CD4-positive, alpha-beta T cell (primary cell): ENCODE measurements around the gene CACNB2. TPM values are rescaled to one million over a fixed set of nuclear protein-coding genes. Genes with fewer than 3 reads are reported as not detected.

ENCODE experiments used
- ATAC-seq: fragments of 200-7000 bp; cut with Tn5 transposase; one replicate; pipeline ENCODE4 v1.10.0; 2022; ENCODE audit warnings: mild to moderate bottlenecking; ENCODE audit not compliant: poor library complexity
- CTCF ChIA-PET: fragments of 350-600 bp; sonication (Branson Sonifier 250); formaldehyde crosslinking; loops from one replicate; lab custom pipeline; 2021; ENCODE audit warnings: antibody characterized with exemption, inconsistent platforms; lab: Charles Lee
- POLR2A ChIA-PET: fragments of 350-600 bp; sonication (Branson Sonifier 250); formaldehyde crosslinking; loops from one replicate; lab custom pipeline; 2021; ENCODE audit warnings: antibody characterized with exemption, inconsistent platforms; lab: Charles Lee
- DNase-seq, 14 experiments: peaks; one replicate each; pipeline ENCODE4 v3.0.0-alpha.2; 2013 to 2020; ENCODE audit warnings: mixed read lengths in 2 of 14
- H3K27ac ChIP-seq, 2 donors: one replicate each; pipeline versions ENCODE4 v1.5.1 to v1.7.0; 2013; ENCODE audit warnings: low read length in 2 of 2, low read depth in 1 of 2, mild to moderate bottlenecking in 1 of 2
- H3K27me3 ChIP-seq, 2 experiments: 1 replicate in 1 of 2; 2 replicates in 1 of 2; pipeline versions ENCODE4 v1.6.1 to v1.7.0; 2013; ENCODE audit warnings: low read length in 2 of 2, control low read depth in 1 of 2, mild to moderate bottlenecking in 1 of 2, moderate library complexity in 1 of 2; ENCODE audit not compliant: insufficient read depth in 2 of 2, control insufficient read depth in 1 of 2
- H3K36me3 ChIP-seq: one replicate; pipeline ENCODE4 v1.6.1; 2013; ENCODE audit warnings: low read length, control low read depth; ENCODE audit not compliant: insufficient read depth
- H3K4me1 ChIP-seq: one replicate; pipeline ENCODE4 v1.6.1; 2013; ENCODE audit warnings: low read length, control low read depth; ENCODE audit not compliant: insufficient read depth
- H3K4me3 ChIP-seq: one replicate; pipeline ENCODE4 v1.5.1; 2013; ENCODE audit warnings: mild to moderate bottlenecking, low read length, moderate library complexity
- H3K9me3 ChIP-seq, 2 experiments: 1 replicate in 1 of 2; 2 replicates in 1 of 2; pipeline versions ENCODE4 v1.6.1 to v1.7.0; 2013; ENCODE audit warnings: low read length in 2 of 2, mild to moderate bottlenecking in 2 of 2, control low read depth in 1 of 2, moderate library complexity in 1 of 2; ENCODE audit not compliant: control insufficient read depth in 1 of 2, insufficient read depth in 1 of 2
- H3K27ac Mint-ChIP-seq: one replicate; pipeline ENCODE4 v1.8.0; 2020; ENCODE audit warnings: mixed read lengths
- H3K27me3 Mint-ChIP-seq: one replicate; pipeline ENCODE4 v1.8.0; 2021; ENCODE audit warnings: mixed read lengths
- H3K36me3 Mint-ChIP-seq: one replicate; pipeline ENCODE4 v1.8.0; 2021; ENCODE audit warnings: low read depth, mixed read lengths
- H3K4me1 Mint-ChIP-seq: one replicate; pipeline ENCODE4 v1.8.0; 2021; ENCODE audit warnings: low read depth, mixed read lengths
- H3K4me3 Mint-ChIP-seq: one replicate; pipeline ENCODE4 v1.8.0; 2020; ENCODE audit warnings: mild to moderate bottlenecking, mixed read lengths
- H3K9me3 Mint-ChIP-seq: one replicate; pipeline ENCODE4 v1.8.0; 2020; ENCODE audit warnings: mixed read lengths
- intact Hi-C, 2 experiments: fragments of 100-400 bp; cut with DNase I in 1 of 2; cut with micrococcal nuclease in 1 of 2; formaldehyde crosslinking; loops; one replicate each; pipeline versions ENCODE4 v1.15.1 to v1.9.0; 2023 to 2025; cut with DNase I, micrococcal nuclease
- total RNA-seq, 174 experiments: library from RNA in 2 of 174; stranded (reverse) in 2 of 174; gene quantifications; one replicate each; pipeline ENCODE4 v1.2.3 and lab custom pipeline; 2021 to 2026
- TF ChIP-seq, protein P1 (sequence below): fragments of 200-600 bp; IDR thresholded peaks from one replicate; pipeline ENCODE4 v1.8.0; 2022; ENCODE audit warnings: antibody characterized with exemption, mild to moderate bottlenecking

The CACNB2 gene
- total RNA-seq, 2 experiments from 2014 or later: 0.34 TPM; not detected in 1

DNA sequence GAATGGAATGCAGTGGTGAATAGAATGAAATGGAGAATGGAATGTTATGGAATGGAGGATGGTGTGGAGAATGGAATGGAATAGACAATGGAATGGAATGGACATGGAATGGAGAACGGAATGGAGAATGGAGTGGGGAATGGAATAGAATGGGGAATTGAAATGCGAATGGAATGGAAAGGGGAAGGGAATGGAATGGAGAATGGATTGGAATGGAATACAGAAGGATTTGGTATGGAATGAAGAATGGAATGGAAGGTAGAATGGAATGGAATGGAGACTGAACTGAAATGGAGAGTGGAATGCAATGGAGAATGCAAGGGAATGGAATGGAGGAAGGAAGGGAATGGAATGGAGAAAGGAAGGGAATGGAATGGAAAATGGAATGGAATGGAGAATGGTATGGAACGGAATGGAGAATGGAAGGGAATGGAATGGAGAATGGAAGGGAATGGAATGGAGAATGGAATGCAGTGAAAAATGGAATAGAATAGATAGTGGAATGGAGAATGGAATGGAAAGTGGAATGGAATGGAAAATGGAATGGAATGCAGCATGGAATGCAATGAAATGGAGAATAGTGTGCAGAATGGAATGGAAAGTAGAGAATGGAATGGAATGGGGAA, 416.4 kb downstream of the CACNB2 start:
- Mint-ChIP-seq H3K27me3 (no peaks in the 10 kb centered on the region), H3K27ac (no peak overlapping the region), H3K9me3 (no peaks in the 10 kb centered on the region), H3K4me3 (no peak overlapping the region), H3K36me3 (no peaks in the 10 kb centered on the region), H3K4me1 (no peaks in the 10 kb centered on the region)
- ChIA-PET POLR2A (no interaction called here), CTCF (no interaction called here)
- DNase-seq: no peak
- Histone ChIP-seq H3K27ac (no peak overlapping the region), H3K4me3 (no peak overlapping the region), H3K27me3 (no peaks in the 10 kb centered on the region), H3K4me1 (no peaks in the 10 kb centered on the region), H3K36me3 (peaks cover 64% of the 10 kb centered on the region), H3K9me3 (peaks cover 0 to 68% of the 10 kb centered on the region in 2 experiments)
- intact Hi-C loops: no loop called here
- TF ChIP-seq, protein P1, sequence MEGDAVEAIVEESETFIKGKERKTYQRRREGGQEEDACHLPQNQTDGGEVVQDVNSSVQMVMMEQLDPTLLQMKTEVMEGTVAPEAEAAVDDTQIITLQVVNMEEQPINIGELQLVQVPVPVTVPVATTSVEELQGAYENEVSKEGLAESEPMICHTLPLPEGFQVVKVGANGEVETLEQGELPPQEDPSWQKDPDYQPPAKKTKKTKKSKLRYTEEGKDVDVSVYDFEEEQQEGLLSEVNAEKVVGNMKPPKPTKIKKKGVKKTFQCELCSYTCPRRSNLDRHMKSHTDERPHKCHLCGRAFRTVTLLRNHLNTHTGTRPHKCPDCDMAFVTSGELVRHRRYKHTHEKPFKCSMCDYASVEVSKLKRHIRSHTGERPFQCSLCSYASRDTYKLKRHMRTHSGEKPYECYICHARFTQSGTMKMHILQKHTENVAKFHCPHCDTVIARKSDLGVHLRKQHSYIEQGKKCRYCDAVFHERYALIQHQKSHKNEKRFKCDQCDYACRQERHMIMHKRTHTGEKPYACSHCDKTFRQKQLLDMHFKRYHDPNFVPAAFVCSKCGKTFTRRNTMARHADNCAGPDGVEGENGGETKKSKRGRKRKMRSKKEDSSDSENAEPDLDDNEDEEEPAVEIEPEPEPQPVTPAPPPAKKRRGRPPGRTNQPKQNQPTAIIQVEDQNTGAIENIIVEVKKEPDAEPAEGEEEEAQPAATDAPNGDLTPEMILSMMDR: no peak
- ATAC-seq: no peak

DNA sequence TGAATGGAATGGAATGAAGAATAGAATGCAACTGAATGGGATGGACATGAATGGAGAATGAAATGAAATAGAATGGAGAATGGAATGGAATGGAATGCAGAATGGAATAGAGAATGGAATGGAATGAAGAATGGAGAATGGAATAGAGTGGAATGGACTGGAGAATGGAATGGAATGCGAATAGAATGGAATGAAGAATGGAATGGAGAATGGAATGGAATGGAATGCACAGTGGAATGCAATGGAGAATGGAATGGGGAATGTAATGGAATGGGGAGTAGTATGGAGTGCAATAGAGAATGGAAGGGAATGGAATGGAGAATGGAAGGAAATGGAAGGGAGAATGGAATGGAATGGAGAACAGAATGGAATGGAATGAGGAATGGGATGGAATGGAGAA, 417.7 kb downstream of the CACNB2 start:
- no peak for ATAC-seq
- H3K4me1 ChIP-seq: no peaks in the 10 kb centered on the region
- no peaks in the 10 kb centered on the region for H3K27me3 ChIP-seq
- no peak for DNase-seq
- Mint-ChIP-seq H3K4me1 (no peaks in the 10 kb centered on the region), H3K27me3 (no peaks in the 10 kb centered on the region), H3K4me3 (no peak overlapping the region), H3K9me3 (no peaks in the 10 kb centered on the region), H3K36me3 (no peaks in the 10 kb centered on the region), H3K27ac (no peak overlapping the region)
- peaks cover 69% of the 10 kb centered on the region for H3K36me3 ChIP-seq
- TF ChIP-seq, protein P1: no peak
- H3K4me3 ChIP-seq: no peak overlapping the region
- intact Hi-C loops: no loop called here
- CTCF ChIA-PET: no interaction called here
- POLR2A ChIA-PET: no interaction called here
- H3K9me3 ChIP-seq: peaks cover 0 to 81% of the 10 kb centered on the region in 2 experiments
- H3K27ac ChIP-seq: no peak overlapping the region

DNA sequence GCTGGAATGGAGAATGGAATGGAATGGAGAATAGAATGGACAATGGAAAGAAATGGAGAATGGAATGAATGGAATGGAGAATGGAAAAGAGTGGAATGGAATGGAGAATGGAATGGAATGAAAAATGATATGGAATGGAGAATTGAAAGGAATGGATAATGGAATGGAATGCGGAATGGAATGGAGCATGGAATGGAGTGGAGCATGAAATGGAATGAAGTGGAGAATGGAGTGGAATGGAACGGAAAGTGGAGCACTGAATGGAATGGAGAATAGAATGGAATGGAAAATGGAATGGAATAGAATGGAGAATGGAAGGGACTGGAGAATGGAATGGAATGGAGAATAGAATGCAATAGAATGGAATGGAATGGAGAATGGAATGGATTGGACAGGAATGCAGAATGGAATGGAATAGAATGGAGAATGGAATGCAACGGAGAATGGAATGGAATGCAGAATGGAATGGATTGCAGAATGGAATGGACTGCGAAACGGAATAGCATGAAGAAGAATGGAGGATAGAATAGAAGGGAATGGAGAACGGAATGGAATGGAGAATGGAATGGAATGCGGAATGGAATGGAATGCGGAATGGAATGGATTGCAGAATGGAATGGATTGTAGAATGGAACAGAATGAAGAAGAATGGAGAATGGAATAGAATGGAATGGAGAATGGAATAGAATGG, 421.8 kb downstream of the CACNB2 start:
- DNase-seq: no peak
- CTCF ChIA-PET: no interaction called here
- intact Hi-C loops: no loop called here
- no peaks in the 10 kb centered on the region for H3K27me3 ChIP-seq
- TF ChIP-seq, protein P1: no peak
- H3K4me1 Mint-ChIP-seq: no peaks in the 10 kb centered on the region
- no peaks in the 10 kb centered on the region for H3K27me3 Mint-ChIP-seq
- H3K27ac Mint-ChIP-seq: no peak overlapping the region
- no peak overlapping the region for H3K4me3 ChIP-seq
- H3K4me1 ChIP-seq: no peaks in the 10 kb centered on the region
- no peak overlapping the region for H3K27ac ChIP-seq
- H3K9me3 Mint-ChIP-seq: no peaks in the 10 kb centered on the region
- no peak for ATAC-seq
- H3K36me3 ChIP-seq: peaks cover 37% of the 10 kb centered on the region
- H3K4me3 Mint-ChIP-seq: no peak overlapping the region
- H3K36me3 Mint-ChIP-seq: no peaks in the 10 kb centered on the region
- peaks cover 0 to 93% of the 10 kb centered on the region in 2 experiments for H3K9me3 ChIP-seq
- POLR2A ChIA-PET: no interaction called here
